Stomach (tissue), 9 donors: ENCODE measurements around the gene EFHC2. TPM values are rescaled to one million over a fixed set of nuclear protein-coding genes. Genes with fewer than 3 reads are reported as not detected.

Source experiments
- DNase-seq, 2 donors: peaks; one replicate each; pipeline versions ENCODE4 v3.0.0 to v3.0.0-alpha.2; 2013 to 2019
- H3K27ac ChIP-seq, 5 donors: fragments of 200-600 bp in 4 of 5; sonication (generic) in 4 of 5; one replicate each; pipeline ENCODE4 v1.5.1; 2013 to 2019; ENCODE audit warnings: mild to moderate bottlenecking in 1 of 5, moderate library complexity in 1 of 5
- H3K27me3 ChIP-seq, 3 donors: fragments of 200-600 bp; sonication (generic); one replicate each; pipeline ENCODE4 v1.5.1; 2017 to 2019; ENCODE audit warnings: mixed run types in 1 of 3
- H3K36me3 ChIP-seq, 4 donors: fragments of 200-600 bp; sonication (generic); 1 replicate in 3 of 4; 2 replicates in 1 of 4; pipeline ENCODE4 v1.5.1; 2016 to 2019
- H3K4me1 ChIP-seq, 4 donors: fragments of 200-600 bp; sonication (generic); one replicate each; pipeline ENCODE4 v1.5.1; 2016 to 2019
- H3K4me3 ChIP-seq, 4 donors: fragments of 200-600 bp; sonication (generic) in 3 of 4; one replicate each; pipeline ENCODE4 v1.5.1; 2016 to 2019; ENCODE audit warnings: mild to moderate bottlenecking in 1 of 4
- H3K9me3 ChIP-seq, 4 donors: fragments of 200-600 bp; sonication (generic); one replicate each; pipeline ENCODE4 v1.5.1; 2016 to 2019
- EP300 ChIP-seq: sonication (generic); formaldehyde crosslinking; IDR thresholded peaks from one replicate; pipeline ENCODE4 v1.6.1; 2017; ENCODE audit warnings: antibody characterized with exemption
- POLR2A ChIP-seq, 4 donors: fragments of 450-650 bp; IDR thresholded peaks; one replicate each; pipeline ENCODE4 v1.6.1; 2016; ENCODE audit warnings: antibody characterized with exemption in 4 of 4, control low read depth in 2 of 4, mild to moderate bottlenecking in 1 of 4, moderate library complexity in 1 of 4
- POLR2AphosphoS5 ChIP-seq, 3 donors: sonication (generic); formaldehyde crosslinking; IDR thresholded peaks; one replicate each; pipeline ENCODE4 v1.6.1; 2016; ENCODE audit warnings: antibody characterized with exemption in 3 of 3
- WGBS, 5 donors: extraction: QIAGEN DNeasy Blood & Tissue Kit in 3 of 5; methylation state at CpG; one replicate each; pipeline versions ENCODE4 v1.1.5 to v1.1.7; 2013 to 2018; 5-methylcytosine and 5-hydroxymethylcytosine counted together
- intact Hi-C: fragments of 100-400 bp; cut with DNase I; formaldehyde crosslinking; loops from one replicate; pipeline ENCODE4 v1.15.1; 2023; ENCODE audit warnings: low total_unique reads
- polyA plus RNA-seq, 3 donors: library from polyadenylated mRNA; stranded (reverse); fragments of 200-250 nt; gene quantifications; one replicate each; pipeline ENCODE4 v1.2.3, GENCODE V29; 2013
- total RNA-seq, 5 donors: library from RNA; depleted of rRNA; stranded (reverse); fragments of >200 nt; gene quantifications; one replicate each; pipeline versions ENCODE4 v1.1.0 to v1.2.3, GENCODE V29; 2014 to 2016
- TF ChIP-seq, protein P1 (sequence below), 7 experiments: fragments of 450-650 bp in 4 of 7; fragments of 200-600 bp in 3 of 7; sonication (generic) in 3 of 7; IDR thresholded peaks; one replicate each; pipeline ENCODE4 v1.5.1; 2016 to 2019; ENCODE audit warnings: antibody characterized with exemption in 7 of 7, control low read depth in 2 of 7, mild to moderate bottlenecking in 1 of 7
- donor health status: healthy with polysubstance abuse.
- donor health status: Bipolar disorder and iron deficiency.
- donor health status: healthy.

The EFHC2 gene
- total and polyA plus RNA-seq, 8 donors: 0.37 to 10.0 (median 1.5) TPM; not detected in 1

DNA sequence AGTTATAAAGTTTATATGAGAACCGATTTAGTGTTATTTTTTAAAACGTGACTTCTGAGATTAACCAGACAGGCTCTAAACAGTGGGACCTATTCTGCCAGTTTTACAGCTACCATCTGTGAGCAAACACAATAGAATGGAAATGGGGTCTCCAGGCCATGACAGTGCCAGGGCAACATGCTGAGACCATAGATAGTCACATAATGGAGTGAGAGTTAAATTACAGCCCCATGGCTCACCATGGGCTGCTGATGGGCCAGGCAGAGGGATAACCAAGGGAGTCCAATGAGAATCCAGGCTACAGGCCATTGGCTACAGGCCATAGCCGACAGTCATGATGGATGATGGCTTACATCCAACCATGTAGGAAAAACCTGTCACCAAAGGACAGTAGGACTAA lies 186.7 kb downstream of the EFHC2 start:
- 70 to 91% (median 80%) methylated on average over 2 to 3 of the region's 3 CpGs for WGBS, 5 donors
- no peak overlapping the region for H3K4me3 ChIP-seq
- TF ChIP-seq EP300 (no peak), POLR2A (IDR thresholded peaks at IDR 0.05) (no peak), POLR2AphosphoS5 (IDR thresholded peaks at IDR 0.05) (no peak)
- TF ChIP-seq, protein P1, sequence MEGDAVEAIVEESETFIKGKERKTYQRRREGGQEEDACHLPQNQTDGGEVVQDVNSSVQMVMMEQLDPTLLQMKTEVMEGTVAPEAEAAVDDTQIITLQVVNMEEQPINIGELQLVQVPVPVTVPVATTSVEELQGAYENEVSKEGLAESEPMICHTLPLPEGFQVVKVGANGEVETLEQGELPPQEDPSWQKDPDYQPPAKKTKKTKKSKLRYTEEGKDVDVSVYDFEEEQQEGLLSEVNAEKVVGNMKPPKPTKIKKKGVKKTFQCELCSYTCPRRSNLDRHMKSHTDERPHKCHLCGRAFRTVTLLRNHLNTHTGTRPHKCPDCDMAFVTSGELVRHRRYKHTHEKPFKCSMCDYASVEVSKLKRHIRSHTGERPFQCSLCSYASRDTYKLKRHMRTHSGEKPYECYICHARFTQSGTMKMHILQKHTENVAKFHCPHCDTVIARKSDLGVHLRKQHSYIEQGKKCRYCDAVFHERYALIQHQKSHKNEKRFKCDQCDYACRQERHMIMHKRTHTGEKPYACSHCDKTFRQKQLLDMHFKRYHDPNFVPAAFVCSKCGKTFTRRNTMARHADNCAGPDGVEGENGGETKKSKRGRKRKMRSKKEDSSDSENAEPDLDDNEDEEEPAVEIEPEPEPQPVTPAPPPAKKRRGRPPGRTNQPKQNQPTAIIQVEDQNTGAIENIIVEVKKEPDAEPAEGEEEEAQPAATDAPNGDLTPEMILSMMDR (IDR thresholded peaks at IDR 0.05): no peak
- H3K27me3 ChIP-seq: no peaks in the 10 kb centered on the region
- H3K4me1 ChIP-seq: no peaks in the 10 kb centered on the region
- H3K36me3 ChIP-seq: no peaks in the 10 kb centered on the region
- intact Hi-C loops: no loop called here
- H3K9me3 ChIP-seq: no peaks in the 10 kb centered on the region
- no peak overlapping the region for H3K27ac ChIP-seq
- DNase-seq: no peak

DNA sequence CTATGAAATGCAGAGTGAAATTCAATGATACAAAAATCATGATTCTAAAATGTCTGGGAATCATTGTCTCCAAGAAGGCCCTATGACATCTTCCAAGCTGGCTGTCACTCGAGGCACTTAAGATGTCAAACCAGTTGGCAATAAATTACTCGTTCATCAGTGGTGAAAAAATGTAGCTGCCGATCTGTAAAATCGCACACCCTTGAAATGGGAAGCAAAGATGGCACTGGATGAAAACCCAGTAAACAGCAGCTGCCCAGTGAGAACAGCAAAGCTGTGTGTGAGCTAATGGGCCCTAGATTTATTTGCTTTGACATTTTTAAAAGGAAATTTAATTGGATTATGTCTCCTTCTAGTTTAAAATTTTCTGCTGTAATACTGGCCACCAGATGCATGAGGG lies 188.3 kb downstream of the EFHC2 start:
- no peaks in the 10 kb centered on the region for H3K4me1 ChIP-seq
- no peak overlapping the region for H3K27ac ChIP-seq
- no peaks in the 10 kb centered on the region for H3K9me3 ChIP-seq
- intact Hi-C loops: no loop called here
- H3K36me3 ChIP-seq: no peaks in the 10 kb centered on the region
- TF ChIP-seq POLR2A (IDR thresholded peaks at IDR 0.05) (no peak), EP300 (no peak), POLR2AphosphoS5 (IDR thresholded peaks at IDR 0.05) (no peak)
- TF ChIP-seq, protein P1 (IDR thresholded peaks at IDR 0.05): no peak
- 75 to 87% (median 82%) methylated on average over 4 of the region's 4 CpGs for WGBS, 5 donors
- DNase-seq: no peak
- no peak overlapping the region for H3K4me3 ChIP-seq
- H3K27me3 ChIP-seq: no peaks in the 10 kb centered on the region

DNA sequence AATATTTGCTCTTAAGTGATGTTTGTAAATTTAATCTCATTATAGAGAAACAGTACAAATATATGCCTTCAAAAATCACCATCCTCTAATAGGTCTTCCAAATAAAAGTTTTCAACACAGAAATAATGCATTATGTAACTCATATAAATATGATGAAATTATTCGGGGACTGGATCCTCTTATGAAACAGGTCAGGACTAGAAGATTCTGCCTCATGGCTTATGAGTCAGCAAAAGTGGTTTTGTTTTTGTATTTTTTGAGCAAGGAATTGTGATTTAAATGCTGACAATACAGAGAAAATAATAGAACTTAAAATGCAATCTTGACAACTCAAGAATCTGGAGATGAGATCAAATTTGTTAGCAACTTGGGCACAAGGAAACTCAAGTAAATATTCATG lies 190.6 kb downstream of the EFHC2 start:
- Histone ChIP-seq H3K9me3 (no peaks in the 10 kb centered on the region), H3K27me3 (no peaks in the 10 kb centered on the region), H3K4me3 (no peak overlapping the region), H3K36me3 (no peaks in the 10 kb centered on the region), H3K27ac (no peak overlapping the region), H3K4me1 (no peaks in the 10 kb centered on the region)
- TF ChIP-seq POLR2A (IDR thresholded peaks at IDR 0.05) (no peak), EP300 (no peak), POLR2AphosphoS5 (IDR thresholded peaks at IDR 0.05) (no peak)
- TF ChIP-seq, protein P1 (IDR thresholded peaks at IDR 0.05): no peak
- intact Hi-C loops: no loop called here
- DNase-seq: no peak
- WGBS, 5 donors: 65 to 83% (median 76%) methylated on average over 1 of the region's 1 CpG

DNA sequence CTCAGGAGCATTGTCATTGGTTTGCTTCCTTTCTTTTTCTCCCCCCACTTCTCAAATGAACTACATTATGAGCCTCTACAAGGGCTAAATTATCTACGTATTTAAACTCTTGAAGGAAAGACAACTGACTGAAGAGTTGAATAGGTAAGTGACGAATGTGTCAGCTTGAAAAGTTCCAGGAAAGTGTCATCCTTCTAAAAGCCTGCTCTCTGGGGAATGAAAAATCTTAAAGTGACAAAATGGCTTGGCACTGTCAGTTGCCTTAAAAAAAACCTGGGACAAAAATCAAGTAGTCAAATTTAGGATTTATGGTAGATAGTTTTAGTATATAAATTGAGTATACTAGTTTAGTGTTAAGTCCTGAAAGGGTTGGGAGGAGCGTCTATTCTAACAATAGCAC lies 196.3 kb downstream of the EFHC2 start:
- H3K36me3 ChIP-seq: no peaks in the 10 kb centered on the region
- no peaks in the 10 kb centered on the region for H3K4me1 ChIP-seq
- H3K27ac ChIP-seq: no peak overlapping the region
- no peaks in the 10 kb centered on the region for H3K9me3 ChIP-seq
- 60 to 94% (median 76%) methylated on average over 3 of the region's 3 CpGs for WGBS, 5 donors
- intact Hi-C loops: no loop called here
- H3K27me3 ChIP-seq: no peaks in the 10 kb centered on the region
- TF ChIP-seq, protein P1 (IDR thresholded peaks at IDR 0.05): no peak
- no peak for TF ChIP-seq EP300
- no peak for DNase-seq
- no peak overlapping the region for H3K4me3 ChIP-seq
